Ovary (tissue), 3 donors: Measurements from ENCODE around the gene TRAPPC3.

Experiments used
- EP300 ChIP-seq: sonication (generic); formaldehyde crosslinking; IDR thresholded peaks from one replicate; pipeline ENCODE4 v1.6.1; 2017; ENCODE audit warnings: antibody characterized with exemption
- POLR2A ChIP-seq: fragments of 450-650 bp; IDR thresholded peaks from one replicate; pipeline ENCODE4 v1.6.1; 2017; ENCODE audit warnings: antibody characterized with exemption, mild to moderate bottlenecking, moderate library complexity
- TF ChIP-seq, protein P1 (sequence below), 3 donors: fragments of 450-650 bp in 2 of 3; fragments of 200-600 bp in 1 of 3; IDR thresholded peaks; one replicate each; pipeline versions ENCODE4 v1.5.1 to v1.8.0; 2016 to 2022; ENCODE audit warnings: antibody characterized with exemption in 3 of 3, mild to moderate bottlenecking in 1 of 3
- donor health status: DM: no; HTN: no; CAD: no.

DNA sequence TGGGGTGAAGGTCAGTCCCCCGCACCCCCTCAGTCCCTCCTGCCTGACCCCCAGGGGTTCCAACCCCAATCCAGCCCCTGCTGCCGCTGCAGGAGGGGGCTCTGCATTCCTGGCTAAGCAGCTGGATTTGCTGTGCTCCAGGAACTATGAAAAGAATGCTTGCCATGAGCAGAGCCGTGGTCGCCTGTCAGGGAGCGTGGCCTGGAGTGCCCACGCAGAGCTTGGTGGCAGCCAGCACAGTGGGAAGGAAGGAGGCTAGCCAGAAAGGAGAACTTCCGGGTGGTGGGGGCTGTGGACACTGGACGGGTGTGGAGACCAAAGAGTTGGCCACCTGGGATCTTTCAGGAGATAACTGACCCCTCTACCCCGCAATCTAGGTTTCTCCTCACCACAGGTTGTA, 29.8 kb downstream of the TRAPPC3 start:
- no peak for TF ChIP-seq POLR2A
- TF ChIP-seq, protein P1, sequence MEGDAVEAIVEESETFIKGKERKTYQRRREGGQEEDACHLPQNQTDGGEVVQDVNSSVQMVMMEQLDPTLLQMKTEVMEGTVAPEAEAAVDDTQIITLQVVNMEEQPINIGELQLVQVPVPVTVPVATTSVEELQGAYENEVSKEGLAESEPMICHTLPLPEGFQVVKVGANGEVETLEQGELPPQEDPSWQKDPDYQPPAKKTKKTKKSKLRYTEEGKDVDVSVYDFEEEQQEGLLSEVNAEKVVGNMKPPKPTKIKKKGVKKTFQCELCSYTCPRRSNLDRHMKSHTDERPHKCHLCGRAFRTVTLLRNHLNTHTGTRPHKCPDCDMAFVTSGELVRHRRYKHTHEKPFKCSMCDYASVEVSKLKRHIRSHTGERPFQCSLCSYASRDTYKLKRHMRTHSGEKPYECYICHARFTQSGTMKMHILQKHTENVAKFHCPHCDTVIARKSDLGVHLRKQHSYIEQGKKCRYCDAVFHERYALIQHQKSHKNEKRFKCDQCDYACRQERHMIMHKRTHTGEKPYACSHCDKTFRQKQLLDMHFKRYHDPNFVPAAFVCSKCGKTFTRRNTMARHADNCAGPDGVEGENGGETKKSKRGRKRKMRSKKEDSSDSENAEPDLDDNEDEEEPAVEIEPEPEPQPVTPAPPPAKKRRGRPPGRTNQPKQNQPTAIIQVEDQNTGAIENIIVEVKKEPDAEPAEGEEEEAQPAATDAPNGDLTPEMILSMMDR (IDR thresholded peaks at IDR 0.05) = no peak
- no peak for TF ChIP-seq EP300
